Measurements from ENCODE around the gene LSM3.

The LSM3 gene

DNA sequence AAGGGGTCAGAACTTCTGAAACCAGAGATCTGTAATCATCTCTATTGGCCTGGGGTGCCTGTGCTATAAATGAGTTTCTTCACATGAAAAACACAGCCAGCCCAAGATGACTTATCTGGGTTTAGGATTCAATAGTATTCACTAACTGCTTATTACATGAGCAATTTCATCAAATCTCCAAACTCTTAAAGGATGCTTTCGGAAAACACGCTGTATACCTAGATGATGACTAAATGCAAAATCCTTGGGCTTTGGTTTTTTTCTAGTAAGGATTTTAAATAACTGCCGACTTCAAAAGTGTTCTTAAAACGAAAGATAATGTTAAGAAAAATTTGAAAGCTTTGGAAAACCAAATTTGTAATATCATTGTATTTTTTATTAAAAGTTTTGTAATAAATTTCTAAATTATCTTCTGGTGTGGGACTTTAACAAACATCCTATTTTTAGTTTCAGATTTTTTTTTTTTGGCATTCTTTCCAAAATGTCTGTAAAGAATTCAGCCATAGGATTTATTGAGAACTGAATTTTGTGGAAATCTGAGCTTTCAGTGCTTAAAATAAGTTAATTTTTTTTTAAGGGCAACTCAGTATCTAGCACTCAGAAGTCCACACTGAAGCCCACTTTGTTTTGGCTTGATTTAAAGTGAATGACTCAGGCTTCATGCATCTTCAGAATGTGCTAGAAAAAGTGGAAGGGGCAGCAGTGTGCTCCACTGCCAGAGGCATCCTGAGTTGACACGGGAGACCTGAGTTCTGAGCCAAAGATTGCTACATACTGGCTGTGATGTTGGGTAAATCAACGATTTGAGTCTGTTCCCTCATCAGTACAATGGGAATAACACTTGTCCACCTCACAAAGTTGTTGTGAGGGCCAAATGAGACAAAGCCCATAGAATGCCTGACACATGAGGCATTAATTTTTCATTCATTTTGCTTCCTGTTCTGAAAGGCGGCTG lies 35.1 kb upstream of the LSM3 start:
- DNase-seq, result no peak

GRCh38 chr3:14144423-14145075 lies 34.1 kb upstream of the LSM3 start:
- peak; percentile 39 for DNase-seq

GRCh38 chr3:14145236-14145635 lies 33.4 kb upstream of the LSM3 start:
- no peak for DNase-seq

DNA sequence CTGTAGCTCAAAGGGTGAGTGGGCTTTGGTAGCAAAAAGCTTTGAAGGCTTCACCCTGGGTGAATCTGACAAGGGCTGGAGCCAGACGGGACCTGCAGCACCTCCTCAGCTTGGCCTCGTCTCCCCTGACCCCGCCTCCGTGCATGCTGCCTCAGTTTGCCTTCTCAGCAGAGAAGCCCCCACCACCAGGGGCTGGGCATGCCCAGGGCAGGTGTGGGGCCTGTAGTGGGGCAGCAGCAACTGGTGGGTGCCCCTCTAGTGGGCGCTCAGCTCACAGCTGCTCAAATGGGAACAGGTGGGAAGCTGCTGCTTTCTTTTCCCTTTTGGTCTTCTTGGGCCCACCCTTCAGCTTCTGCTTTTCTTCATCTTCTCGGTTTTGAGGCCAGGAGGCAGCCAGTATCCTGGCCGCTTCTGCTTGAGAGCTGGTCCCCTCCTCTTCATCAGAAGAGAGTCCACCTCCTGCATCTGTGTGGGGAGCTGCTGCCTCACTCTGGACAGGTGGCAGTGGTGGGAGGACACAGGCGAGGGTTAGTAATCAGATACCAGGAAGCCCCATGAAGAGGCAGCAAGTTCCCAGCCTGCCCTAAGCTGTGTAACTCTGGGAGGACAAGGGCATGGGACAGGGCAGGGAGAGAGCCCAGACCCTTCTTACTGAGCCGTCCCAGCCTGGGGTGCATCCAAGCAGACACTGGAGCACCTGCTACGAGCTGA lies 32.8 kb upstream of the LSM3 start:
- DNase-seq, result no peak

DNA sequence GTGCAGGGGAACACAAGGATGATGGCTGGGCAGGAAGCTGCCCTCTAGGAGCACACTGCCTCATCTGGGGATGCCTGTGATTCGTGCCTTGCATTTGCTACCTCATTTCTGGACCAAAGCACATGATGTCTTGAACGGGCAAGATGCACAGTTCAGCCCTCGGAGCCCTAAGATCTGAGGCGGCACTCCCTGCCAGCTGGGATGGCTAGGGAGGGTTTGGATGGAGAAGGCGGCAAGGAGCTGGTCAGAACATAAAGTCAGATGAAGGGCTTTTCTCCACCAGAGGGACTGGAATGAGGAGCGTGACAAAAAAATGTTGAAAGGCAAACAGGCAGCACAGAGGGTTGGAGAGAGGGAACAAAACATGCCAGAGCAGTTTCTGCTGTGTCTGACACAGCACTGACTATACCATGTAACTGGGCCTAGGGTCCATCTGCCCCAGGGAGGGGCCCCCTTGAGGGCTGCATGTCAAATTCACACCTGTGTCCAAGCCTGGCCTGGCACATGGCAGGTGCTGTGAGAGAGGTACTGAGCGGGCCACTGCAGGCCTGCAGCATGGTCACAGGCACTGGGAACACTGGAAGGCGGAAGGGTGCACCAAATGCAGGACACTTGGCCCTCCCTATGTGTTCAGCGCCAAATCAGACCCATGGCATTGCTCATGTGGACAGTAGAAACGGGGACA lies 32.1 kb upstream of the LSM3 start:
- no peak for DNase-seq

DNA sequence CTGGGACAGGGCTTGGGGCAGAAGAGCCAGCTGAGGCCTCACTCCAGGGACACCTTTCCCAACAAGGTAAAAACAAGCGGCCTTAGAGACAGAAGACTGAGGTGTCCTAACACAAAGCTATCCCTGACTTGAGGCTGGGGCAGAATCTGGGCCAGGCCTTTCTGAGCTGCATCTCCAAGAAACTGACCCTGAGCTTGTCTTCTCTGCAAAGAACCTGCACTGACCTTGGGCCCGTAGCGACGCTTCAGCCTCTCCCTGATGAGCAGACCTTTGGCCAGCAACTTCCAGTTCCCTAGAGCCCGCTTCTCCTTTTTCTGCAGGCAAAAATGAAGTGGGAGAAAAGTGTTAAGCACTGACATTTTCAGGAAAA lies 31.6 kb upstream of the LSM3 start:
- no peak for DNase-seq

GRCh38 chr3:14147617-14148016 lies 31.0 kb upstream of the LSM3 start:
- DNase-seq, result no peak

GRCh38 chr3:14148041-14148985 lies 30.3 kb upstream of the LSM3 start:
- DNase-seq, result no peak

GRCh38 chr3:14150078-14150477 lies 28.5 kb upstream of the LSM3 start:
- no peak for DNase-seq

DNA sequence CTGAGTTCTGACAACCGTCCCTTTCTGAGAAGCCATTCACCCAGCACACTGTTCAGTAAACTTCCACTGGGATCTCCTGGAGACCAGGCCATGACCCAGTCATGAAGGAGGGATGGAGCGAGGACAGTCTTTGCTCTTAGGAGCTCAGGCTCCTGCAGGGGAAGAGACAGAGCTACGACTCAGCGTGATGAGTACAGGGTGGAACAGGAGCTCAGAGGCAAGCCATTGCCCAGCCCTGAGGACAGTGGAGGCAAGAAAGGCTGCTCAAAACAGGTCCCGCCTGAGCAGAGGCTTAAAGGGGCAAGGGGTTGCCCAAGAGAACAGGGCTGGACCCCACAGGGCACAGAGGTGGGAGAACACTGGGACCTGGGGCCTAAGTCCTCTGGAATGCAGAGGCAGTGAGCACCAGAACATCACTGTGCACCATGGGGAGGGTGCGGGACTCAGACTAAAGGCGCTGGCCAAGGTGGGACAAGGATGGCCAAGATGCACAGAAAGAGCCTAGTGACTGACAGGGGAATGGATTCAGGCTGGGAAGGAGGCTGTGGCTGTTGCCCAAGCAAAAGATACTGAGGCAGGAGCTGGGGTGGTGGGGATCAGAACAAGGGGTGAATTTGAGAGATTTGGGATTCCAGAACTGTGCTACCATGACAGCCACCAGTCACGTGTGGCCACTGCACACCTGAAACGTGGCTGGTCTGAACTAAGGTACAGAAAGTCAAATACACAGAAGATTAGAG lies 28.0 kb upstream of the LSM3 start:
- DNase-seq, result no peak

DNA sequence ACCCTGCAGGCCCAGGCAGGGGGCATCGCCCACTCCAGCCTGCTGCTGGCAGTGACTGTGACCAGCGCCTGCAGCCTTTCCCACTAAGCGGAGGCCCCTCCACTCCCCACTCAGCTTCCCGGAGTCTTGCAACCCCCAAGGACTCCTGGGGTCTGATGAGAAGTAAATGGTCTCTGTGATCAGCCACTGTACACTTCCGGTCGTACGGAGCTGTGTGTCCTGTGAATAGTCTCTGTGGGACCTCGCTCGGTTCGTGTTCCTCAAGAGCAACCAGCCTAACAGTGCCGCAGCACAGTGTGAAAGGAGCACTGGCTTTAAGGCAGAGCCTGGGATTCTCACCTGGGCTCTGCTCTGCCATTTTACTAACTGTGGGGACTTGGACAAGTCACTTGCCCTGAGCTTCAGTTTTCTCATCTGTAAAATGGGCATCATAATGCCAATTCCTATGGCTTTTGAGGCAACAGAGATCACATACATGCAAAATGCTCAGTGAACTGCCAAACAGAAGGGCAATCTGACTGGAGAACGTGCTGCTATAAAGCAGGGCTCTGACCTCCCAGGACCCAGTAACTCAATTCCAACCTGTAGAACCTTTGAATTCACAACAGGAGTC lies 27.0 kb upstream of the LSM3 start:
- no peak for DNase-seq

DNA sequence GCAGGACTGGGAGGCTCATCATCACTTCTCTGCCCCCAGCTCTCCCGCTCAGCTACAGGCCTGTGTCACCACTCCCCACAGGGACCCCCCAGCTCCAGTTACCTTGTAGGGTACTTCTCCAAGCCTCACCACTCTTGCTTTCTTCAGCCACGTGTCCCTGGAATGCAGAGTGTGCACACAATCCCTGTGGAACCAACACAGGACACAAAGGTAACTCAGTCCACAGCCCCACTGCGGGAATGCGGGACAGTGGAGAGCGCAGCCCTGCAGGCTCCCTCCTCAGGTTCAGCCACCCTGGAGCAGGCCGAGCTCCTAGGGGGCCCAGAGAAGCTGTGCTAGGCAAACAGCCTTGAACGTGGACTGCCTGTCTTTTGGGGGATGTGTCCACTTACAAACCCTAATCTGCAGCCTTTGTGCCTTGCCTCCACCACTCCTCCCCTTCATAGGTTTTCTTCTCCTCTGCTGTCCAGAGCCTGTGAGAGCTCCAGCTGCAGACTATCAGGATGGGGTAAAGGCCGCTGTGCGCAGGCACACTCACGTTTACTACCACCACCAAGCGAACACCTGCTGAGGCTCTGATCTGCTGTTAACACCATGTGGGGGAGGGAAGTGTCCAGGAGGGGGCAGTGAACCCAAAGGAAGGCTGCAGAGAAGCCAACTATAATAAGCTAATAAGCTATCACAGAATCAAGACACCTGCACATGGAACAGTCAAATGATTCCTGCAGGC lies 26.2 kb upstream of the LSM3 start:
- no peak for DNase-seq

- no peak for DNase-seq
Measured at GRCh38 chr3:14152963-14153355, 25.7 kb upstream of the LSM3 start.

GRCh38 chr3:14153663-14154062 lies 25.0 kb upstream of the LSM3 start:
- DNase-seq, result no peak

DNA sequence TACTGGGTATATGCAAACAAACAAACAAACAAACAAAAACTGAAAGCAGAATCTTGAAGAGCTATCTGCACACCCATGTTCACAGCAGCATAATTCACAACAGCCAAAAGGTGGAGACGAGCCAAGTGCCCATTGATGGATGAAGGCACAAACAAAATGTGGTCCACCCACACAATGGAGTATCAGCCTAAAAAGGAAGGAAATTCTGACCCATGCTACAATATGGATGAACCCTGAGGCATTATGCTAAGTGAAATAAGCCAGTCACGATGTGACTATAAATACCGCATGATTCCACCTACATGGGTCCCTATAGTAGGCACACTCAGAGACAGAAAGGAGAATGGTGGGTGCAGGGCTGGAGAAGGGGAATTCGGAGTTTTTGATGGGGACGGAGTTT lies 24.3 kb upstream of the LSM3 start:
- DNase-seq, result no peak

- no peak for DNase-seq
Measured at GRCh38 chr3:14154895-14155440, 23.6 kb upstream of the LSM3 start.

DNA sequence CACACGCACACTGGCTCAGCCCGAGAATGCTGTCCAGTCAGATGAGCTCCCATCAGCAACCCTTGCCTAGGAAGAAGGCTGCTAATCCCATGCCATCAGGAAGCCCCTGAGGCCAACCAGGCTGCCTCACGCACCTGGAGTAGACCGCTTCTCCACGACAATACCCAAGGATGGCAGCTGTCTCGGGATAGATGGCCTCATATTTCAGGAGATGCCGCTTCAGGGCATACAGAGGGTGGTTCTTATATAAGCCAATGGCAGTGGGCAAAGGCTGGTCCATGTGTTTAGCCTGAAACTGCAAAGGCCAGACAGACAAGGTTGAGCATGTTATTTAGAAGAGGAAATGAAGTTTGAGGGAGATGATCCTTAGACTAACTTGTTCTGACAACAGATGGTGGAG lies 22.4 kb upstream of the LSM3 start:
- no peak for DNase-seq

DNA sequence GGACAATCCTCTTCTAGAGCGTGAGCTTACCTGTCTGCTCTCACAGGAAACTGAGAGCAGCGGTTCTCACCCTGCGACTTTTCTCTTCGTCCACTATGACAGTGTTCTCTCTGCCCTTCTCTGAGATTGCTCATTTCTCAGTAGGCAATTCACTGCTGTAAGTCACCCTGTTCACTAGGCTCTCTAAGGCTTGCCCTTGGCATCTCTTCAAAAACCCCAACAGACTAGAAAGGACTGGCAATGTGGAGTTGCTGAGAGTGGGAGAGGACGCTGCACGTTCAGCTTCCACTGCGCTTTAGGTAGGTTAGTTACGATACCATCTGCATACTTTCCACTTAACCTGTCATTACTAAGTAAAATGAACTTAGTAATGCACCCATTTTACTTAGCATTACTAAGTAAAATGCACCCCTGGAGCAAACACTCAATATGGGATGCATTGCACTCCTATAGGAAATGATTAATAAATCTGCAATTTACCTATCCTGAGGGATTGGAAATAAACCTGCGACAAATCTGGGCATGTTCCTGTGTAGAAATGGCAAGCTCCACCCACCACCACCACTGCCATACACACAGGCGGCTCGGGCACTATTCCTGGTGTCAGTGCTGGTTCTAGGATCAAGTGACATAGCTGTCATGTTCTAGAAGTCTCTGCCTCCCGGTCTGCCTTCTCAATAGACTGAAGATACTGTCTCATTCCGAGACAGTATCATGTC lies 21.6 kb upstream of the LSM3 start:
- DNase-seq, result no peak

DNA sequence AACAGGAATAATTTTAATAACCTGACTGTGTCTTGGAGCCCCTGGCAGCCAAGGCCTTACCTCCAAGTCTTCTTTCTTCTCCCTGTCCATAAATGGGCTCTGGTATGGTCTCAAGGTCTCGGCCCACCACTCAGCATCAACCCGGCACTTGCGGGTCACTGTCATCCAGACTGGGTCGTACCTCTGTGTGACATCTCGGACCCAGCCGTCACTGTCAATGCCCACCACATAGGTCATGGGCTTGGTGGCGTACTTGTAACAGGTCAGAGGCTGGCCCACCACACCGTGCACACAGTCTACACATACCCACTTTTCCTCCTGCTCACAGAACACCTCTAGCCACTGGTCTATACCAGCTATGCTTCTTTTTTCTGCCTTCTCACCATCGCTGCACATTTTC lies 20.7 kb upstream of the LSM3 start:
- no peak for DNase-seq
